ENCODE measurements around the gene MBD3L2.
A peak's percentile ranks its signal among the peaks of the same experiment; 100 is the strongest.

MBD3L2 gene

DNA sequence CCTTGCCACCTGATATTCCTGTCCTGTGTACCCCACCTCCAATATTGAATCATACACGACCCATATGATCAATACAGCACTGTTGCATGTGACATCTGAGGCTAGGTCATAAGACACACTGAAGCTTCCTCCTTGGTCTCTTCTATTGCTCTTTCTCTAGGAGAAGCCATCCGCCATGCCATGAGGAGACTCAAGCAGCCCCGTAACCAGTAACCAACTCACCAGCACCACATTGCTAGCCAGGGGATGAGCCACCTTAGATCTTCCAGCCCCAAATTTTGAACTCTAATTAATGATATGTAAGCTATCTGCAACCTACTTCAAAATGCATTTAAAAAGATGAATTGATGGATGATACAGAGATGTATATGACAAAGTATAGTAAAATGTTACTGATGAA lies 49.0 kb downstream of the MBD3L2 start:
- DNase-seq (ENCODE audit: low read depth) = no peak
- TF ChIP-seq, protein P1, sequence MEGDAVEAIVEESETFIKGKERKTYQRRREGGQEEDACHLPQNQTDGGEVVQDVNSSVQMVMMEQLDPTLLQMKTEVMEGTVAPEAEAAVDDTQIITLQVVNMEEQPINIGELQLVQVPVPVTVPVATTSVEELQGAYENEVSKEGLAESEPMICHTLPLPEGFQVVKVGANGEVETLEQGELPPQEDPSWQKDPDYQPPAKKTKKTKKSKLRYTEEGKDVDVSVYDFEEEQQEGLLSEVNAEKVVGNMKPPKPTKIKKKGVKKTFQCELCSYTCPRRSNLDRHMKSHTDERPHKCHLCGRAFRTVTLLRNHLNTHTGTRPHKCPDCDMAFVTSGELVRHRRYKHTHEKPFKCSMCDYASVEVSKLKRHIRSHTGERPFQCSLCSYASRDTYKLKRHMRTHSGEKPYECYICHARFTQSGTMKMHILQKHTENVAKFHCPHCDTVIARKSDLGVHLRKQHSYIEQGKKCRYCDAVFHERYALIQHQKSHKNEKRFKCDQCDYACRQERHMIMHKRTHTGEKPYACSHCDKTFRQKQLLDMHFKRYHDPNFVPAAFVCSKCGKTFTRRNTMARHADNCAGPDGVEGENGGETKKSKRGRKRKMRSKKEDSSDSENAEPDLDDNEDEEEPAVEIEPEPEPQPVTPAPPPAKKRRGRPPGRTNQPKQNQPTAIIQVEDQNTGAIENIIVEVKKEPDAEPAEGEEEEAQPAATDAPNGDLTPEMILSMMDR (conservative IDR thresholded peaks at IDR 0.05; ENCODE audit: low read length) = no peak
- H3K4me3 ChIP-seq (ENCODE audit: low read length) = peak overlapping the region; percentile 81

DNA sequence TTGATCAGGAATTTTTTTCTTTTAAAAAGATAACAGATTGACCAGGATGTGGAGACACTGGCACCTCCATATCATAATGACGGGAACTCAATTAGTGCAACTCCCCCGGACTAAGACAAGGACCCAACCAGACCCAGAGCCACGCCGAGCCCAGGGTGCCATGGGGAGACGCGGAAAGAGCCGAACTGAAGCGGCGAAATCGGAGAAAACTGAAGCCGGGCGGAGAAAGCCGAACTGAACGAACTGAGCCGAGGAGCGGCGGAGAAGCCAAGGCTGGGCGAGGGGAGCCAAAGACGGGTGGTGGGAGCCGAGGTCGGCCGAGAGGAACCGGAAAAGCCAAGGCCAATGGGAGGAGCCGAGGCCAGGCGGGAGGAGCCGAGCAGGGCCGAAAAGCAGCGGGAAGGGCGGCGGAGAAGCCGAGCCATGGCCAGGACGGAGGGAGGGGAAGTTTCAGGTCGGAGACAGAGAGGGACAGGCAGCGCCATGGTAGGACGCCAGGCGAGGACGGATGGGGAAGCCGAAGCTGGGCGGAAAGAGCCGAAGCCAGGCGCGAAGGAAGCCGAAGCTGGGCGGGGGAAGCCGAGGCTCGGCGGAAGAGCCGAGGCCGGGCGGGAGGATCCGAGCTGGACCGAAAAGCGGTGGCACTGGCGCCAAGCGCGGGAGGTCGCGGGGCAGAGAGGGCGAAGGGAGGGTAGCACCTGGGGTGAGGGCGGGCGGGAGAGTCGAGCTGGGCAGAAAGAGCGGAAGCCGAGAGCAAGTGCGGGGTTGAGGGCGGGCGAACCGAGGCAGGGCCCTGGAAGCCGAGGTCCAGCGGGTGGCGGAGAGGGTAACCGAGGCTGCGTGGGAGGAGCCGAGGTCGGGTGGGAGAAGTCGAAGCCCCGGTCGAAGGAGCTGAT lies 49.8 kb downstream of the MBD3L2 start:
- peak overlapping the region; percentile 81 for H3K4me3 ChIP-seq (ENCODE audit: low read length)
- DNase-seq (ENCODE audit: low read depth) = peak; percentile 91
- TF ChIP-seq, protein P1 (conservative IDR thresholded peaks at IDR 0.05; ENCODE audit: low read length) = no peak

DNA sequence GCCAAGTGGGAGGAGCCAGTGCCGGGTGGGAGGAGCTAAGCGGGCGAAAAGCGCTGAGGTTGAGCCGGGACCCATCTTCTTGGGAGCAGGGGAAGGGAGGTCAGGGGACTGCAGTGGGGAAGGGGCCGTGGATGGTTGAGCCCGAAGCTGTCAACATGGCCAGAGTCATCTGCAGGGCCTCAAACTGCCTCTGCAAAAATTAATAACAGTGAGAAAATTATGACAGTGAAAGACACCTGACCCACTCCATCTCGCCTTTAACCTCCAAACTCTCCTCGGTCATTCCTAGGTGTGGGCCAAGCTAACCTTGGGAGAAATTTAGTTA lies 50.4 kb downstream of the MBD3L2 start:
- no peak for DNase-seq (ENCODE audit: low read depth)
- TF ChIP-seq, protein P1 (conservative IDR thresholded peaks at IDR 0.05; ENCODE audit: low read length) = no peak

More for the DNA sequence above, 50.4 kb downstream of the MBD3L2 start:
- peak overlapping the region; percentile 81 for H3K4me3 ChIP-seq (ENCODE audit: low read length)

Measured in AG10803 (cell line).